ENCODE results near the gene SLC6A8.
A peak's percentile ranks its signal among the peaks of the same experiment; 100 is the strongest.

SLC6A8 gene

GRCh38 chrX:153648358-153649177 is 39.2 kb upstream of the SLC6A8 start:
- no peak for DNase-seq (ENCODE audit: low spot score)

- peak; percentile 26 for DNase-seq (ENCODE audit: low spot score)
Observed at GRCh38 chrX:153649178-153649914, 38.4 kb upstream of the SLC6A8 start.

DNA sequence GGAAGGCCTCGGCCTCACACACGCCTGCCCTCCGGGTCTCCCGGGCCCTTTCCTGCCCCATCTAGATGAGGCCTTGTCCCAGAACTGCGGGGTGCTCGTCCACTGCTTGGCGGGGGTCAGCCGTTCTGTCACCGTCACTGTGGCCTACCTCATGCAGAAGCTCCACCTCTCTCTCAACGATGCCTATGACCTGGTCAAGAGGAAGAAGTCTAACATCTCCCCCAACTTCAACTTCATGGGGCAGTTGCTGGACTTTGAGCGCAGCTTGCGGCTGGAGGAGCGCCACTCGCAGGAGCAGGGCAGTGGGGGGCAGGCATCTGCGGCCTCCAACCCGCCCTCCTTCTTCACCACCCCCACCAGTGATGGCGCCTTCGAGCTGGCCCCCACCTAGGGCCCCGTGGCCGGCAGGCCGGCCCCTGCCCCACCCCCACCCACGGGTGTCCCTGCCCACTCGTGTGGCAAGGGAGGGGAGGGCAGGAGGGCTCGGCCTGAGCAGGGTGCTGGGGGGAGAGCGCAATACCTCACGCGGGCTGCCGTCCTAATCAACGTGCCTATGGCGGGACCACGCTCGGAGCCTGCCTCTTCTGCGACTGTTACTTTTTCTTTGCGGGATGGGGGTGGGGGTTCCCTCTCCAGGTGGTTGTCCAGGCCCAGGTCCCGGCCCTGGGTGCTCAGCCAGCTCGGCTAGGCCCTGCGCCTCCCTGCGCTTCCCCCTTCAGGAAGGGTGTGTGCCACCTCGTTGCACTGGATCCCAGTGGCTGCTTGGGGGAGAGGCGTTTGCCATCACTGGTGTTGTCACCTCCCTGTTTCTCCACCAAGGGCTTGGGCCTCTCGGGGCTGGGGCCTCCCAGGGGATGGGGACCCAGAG is 37.6 kb upstream of the SLC6A8 start:
- DNase-seq (ENCODE audit: low spot score), result no peak

DNA sequence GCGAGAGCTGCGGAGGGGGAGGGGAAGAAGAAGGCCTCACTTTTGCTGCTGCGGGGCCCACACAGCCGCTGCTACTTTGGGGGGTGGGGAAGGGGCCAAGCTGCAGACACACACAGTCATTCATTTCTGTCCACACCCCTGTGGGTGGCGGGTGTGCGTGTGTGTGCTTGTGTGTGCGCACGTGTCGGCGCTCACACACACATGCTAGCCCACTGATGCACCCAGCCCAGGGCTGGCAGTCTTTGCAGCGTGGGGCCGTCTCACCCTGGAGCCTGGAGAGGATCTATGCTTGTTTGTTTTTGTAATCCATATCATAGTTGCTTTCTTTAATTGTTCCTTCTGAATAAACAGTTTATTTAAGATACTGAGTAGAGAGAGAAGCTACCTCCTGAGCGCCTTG is 36.8 kb upstream of the SLC6A8 start:
- DNase-seq (ENCODE audit: low spot score), result no peak

- no peak for DNase-seq (ENCODE audit: low spot score)
Observed at GRCh38 chrX:153651540-153652079, 36.1 kb upstream of the SLC6A8 start.

GRCh38 chrX:153653556-153653955 is 34.2 kb upstream of the SLC6A8 start:
- DNase-seq (ENCODE audit: low spot score), result no peak

DNA sequence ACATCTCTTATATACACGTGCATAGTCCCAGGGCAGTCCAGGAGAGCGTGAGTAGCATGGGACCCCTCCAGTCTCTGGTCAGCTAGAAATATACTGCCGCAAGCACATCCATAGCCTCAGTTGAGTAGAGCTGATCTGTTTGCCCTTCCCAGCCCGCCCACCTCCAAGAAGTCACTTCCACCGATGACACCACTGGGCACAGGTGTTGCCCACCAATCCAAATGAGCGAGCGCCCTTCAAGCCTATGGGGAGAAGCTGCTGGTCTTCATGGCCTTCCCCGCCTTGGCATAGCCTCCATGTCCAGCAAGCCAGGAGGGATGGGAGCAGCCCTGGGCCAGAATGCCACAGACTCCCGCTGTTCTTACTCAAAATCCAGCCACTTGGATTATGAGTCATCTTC is 30.6 kb upstream of the SLC6A8 start:
- no peak for DNase-seq (ENCODE audit: low spot score)

DNA sequence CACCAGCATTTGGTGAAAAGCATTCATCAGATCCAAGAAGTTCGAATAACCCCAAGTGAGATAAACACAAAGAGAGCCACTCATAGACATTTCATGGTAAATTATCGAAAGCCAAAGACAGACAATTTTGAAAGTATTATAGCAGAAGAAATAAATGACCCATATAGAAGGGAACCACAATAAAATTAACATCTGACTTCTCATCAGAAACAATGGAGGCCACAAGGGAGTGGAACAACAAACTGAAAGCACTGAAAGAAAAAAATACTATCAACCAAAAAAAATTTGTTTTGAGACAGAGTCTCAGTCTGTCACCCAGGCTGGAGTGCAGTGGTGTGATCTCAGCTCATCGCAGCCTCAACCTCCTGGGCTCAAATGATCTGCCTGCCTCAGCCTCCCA is 28.5 kb upstream of the SLC6A8 start:
- no peak for DNase-seq (ENCODE audit: low spot score)

DNA sequence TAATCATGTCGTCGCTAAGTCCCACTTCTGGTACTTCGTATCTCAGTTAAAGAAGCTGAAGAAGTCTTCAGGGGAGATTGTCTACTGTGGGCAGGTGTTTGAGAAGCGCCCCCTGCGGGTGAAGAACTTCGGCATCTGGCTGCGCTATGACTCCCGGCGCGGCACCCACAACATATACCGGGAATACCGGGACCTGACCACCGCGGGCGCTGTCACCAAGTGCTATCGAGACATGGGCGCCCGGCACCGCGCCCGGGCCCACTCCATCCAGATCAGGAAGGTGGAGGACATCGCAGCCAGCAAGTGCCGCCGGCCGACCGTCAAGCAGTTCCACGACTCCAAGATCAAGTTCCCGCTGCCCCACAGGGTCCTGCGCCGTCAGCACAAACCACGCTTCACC is 25.5 kb upstream of the SLC6A8 start:
- peak; percentile 29 for DNase-seq (ENCODE audit: low spot score)

- no peak for DNase-seq (ENCODE audit: low spot score)
Observed at GRCh38 chrX:153665726-153666306, 21.9 kb upstream of the SLC6A8 start.

GRCh38 chrX:153667281-153667955 is 20.3 kb upstream of the SLC6A8 start:
- DNase-seq (ENCODE audit: low spot score), result no peak

DNA sequence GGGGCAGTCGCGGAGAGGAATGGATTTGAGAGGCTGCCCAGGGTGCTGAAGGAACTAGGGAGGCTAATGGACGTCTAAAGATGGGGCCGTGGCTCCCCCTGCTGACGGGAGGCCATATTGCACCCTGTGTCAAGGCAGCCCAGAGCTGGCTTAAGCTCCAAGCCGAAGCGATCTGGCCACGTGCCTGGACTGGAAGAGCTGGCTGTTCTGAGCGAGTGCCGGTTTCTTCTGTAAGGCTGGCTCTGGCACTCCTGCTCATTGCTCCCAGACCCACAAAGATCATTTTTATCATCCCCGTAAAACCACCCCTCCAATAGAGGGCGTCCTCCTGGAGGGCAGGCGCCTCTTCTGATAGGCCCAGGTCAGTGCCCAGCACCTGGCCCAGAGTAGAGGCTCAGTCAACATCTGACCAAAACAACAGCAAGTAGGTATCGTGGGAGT is 19.8 kb upstream of the SLC6A8 start:
- peak; percentile 73 for DNase-seq (ENCODE audit: low spot score)

- no peak for DNase-seq (ENCODE audit: low spot score)
Observed at GRCh38 chrX:153668423-153669173, 19.1 kb upstream of the SLC6A8 start.

GRCh38 chrX:153669174-153669890 is 18.4 kb upstream of the SLC6A8 start:
- no peak for DNase-seq (ENCODE audit: low spot score)

DNA sequence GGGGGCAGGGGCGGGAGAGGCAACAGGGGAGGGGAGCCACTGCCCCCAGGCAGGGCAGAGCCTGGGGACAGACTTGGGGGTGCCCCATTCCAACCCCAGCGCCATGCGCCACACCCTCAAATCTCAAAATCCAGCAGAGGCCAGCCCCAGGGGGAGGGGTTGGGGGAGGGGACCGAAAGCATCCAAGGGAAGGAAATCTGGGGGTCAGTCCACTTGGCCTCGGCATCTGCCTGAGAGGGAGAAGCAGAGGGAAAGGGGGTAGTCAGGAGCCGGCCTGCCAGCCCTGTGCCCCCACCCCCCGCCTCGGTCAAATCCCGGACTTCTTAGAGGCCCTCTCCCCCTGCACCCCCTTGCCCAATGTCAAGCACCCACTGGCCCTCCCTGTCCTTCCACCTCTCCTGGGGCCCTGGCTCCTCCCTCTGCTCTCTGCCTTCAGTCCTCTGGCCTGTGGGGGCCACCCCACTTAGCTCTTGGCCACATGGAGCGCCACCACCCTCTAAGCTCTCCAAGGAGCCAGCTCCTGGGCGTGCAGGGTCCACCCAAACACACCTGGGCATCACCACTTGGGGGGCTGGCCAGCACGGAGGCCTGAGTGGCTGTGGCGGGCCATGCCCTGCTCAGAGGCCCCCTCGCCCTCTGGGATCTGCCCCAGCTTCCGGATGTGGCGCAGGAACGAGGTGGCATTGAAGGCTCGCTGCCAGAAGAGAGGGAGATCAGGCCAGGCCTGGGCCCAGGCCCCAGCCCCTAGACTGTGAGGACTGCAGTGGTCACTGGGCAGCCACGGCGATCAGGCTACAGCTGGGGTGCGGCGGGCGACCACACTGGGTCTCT is 17.6 kb upstream of the SLC6A8 start:
- DNase-seq (ENCODE audit: low spot score), result no peak

GRCh38 chrX:153670748-153671588 is 16.8 kb upstream of the SLC6A8 start:
- DNase-seq (ENCODE audit: low spot score), result no peak

- DNase-seq (ENCODE audit: low spot score), result no peak
Observed at GRCh38 chrX:153671589-153672530, 15.9 kb upstream of the SLC6A8 start.
